A673 (cell line): Measurements from ENCODE around the gene EMP1. TPM values are rescaled to one million over a fixed set of nuclear protein-coding genes. Genes with fewer than 3 reads are reported as not detected.

Experiments used
- BruUV-seq: library from RNA; stranded (reverse); fragments of 400-500 nt; replicated peaks from 2 replicates; lab custom pipeline; 2021; lab: Mats Ljungman, UMichigan
- CTCF ChIA-PET: fragments of 300-600 bp; sonication (Branson Sonifier 250); formaldehyde crosslinking; loops from one replicate; lab custom pipeline; 2022; ENCODE audit warnings: antibody characterized with exemption; lab: Charles Lee
- POLR2A ChIA-PET: fragments of 300-600 bp; sonication (Branson Sonifier 250); formaldehyde crosslinking; loops from one replicate; lab custom pipeline; 2022; ENCODE audit warnings: antibody characterized with exemption; ENCODE audit not compliant: low non-redundant PET; lab: Charles Lee
- DNase-seq: peaks from one replicate; pipeline ENCODE4 v3.0.0-alpha.2; 2015; ENCODE audit warnings: low spot score
- H3K27ac ChIP-seq: fragments of 200-600 bp; sonication (generic); 2 replicates; pipeline ENCODE4 v1.5.1; 2016; ENCODE audit warnings: mixed run types, low read depth, mild to moderate bottlenecking, mixed read lengths, antibody characterized with exemption, low read length; ENCODE audit not compliant: poor library complexity, severe bottlenecking
- H3K27me3 ChIP-seq: fragments of 200-600 bp; sonication (generic); replicated peaks from 2 replicates; pipeline ENCODE4 v1.6.1; 2017; ENCODE audit warnings: mixed run types, low read depth, mild to moderate bottlenecking, mixed read lengths, antibody characterized with exemption, low read length; ENCODE audit not compliant: insufficient read depth, poor library complexity
- H3K36me3 ChIP-seq: fragments of 200-600 bp; sonication (generic); 2 replicates; pipeline ENCODE4 v1.6.1; 2016; ENCODE audit warnings: mixed run types, mild to moderate bottlenecking, mixed read lengths, antibody characterized with exemption, low read length; ENCODE audit not compliant: insufficient read depth, poor library complexity, severe bottlenecking
- H3K4me1 ChIP-seq: fragments of 200-600 bp; sonication (generic); 2 replicates; pipeline ENCODE4 v1.6.1; 2017; ENCODE audit warnings: mixed run types, mild to moderate bottlenecking, mixed read lengths, antibody characterized with exemption, low read length; ENCODE audit not compliant: insufficient read depth, poor library complexity, severe bottlenecking
- H3K4me3 ChIP-seq: fragments of 200-600 bp; sonication (generic); 2 replicates; pipeline ENCODE4 v1.5.1; 2016; ENCODE audit warnings: low read depth, mixed run types, mild to moderate bottlenecking, mixed read lengths, low read length; ENCODE audit not compliant: poor library complexity, severe bottlenecking
- H3K9me3 ChIP-seq: fragments of 200-600 bp; sonication (generic); 2 replicates; pipeline ENCODE4 v1.6.1; 2016; ENCODE audit warnings: mixed run types, low read depth, mild to moderate bottlenecking, mixed read lengths, antibody characterized with exemption, low read length; ENCODE audit not compliant: poor library complexity, severe bottlenecking
- EZH2 ChIP-seq: fragments of 200-600 bp; sonication (generic); IDR thresholded peaks from 2 replicates; pipeline ENCODE4 v1.6.1; 2017; ENCODE audit warnings: borderline replicate concordance, low read depth, mild to moderate bottlenecking, mixed read lengths, antibody characterized with exemption, low read length; ENCODE audit not compliant: poor library complexity, severe bottlenecking
- intact Hi-C: fragments of 100-400 bp; cut with micrococcal nuclease; formaldehyde crosslinking; loops from one replicate; pipeline ENCODE4 v1.10.0; 2022; ENCODE audit not compliant: unreplicated experiment
- total RNA-seq: library from RNA; stranded (reverse); gene quantifications from 2 replicates; pipeline ENCODE4 v1.2.3, GENCODE V29; 2021
- TF ChIP-seq, protein P1 (sequence below): fragments of 300-800, 200-600 bp; sonication (generic); conservative IDR thresholded peaks from 2 replicates; pipeline ENCODE4 v1.5.1; 2017; ENCODE audit warnings: low read depth, mild to moderate bottlenecking, antibody characterized with exemption, low read length, moderate library complexity, mixed read lengths

Gene EMP1
- total RNA-seq, 1 experiment from 2014 or later: 66.5 TPM

DNA sequence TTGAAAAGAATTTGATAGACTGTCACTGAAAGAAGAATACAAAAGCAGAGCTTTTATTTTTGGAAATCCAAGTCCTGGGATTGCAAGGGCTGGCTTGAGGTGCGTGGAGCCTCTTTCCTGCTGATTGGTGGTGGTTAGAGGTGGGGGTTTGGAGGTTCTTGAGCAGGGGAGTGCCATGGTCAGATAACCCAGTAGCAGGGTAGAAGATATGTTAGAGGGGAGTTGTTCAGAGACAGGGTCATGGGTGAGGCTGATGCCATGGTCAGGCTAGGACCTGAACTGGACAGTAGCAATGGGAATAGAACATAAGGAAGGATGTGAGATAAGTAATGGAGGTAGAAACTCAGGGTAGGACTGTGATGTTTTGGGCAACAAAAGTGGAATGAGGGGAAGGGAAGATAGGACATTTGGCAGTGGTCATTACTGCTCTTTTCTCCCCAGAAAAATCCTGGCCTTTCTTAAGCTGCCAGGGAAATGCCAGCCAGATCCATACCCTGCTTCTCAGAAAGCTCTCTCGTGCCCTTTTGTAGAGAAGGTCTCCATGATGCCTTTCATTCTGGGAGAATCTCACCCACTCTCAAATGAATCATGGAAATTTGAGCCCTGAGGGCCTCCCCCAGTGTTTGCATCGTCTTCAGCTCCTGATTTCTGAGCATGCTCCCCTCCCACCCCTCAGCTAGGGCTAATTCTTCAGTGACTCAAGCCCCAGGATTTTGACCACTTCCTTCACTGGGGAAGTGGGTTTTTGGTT, 9.5 kb downstream of the EMP1 start:
- Histone ChIP-seq H3K9me3 (no peaks in the 10 kb centered on the region), H3K27me3 (no peaks in the 10 kb centered on the region), H3K4me1 (peaks cover 55% of the 10 kb centered on the region), H3K27ac (peak overlapping the region; percentile 33), H3K36me3 (no peaks in the 10 kb centered on the region), H3K4me3 (no peak overlapping the region)
- CTCF ChIA-PET: interaction anchor here (0.7 to 1.0 kb wide), 2 partner anchors 108 to 220 kb away, joined by 3 read pairs; no protein-coding TSS in a partner anchor
- intact Hi-C loops: no loop called here
- POLR2A ChIA-PET: no interaction called here
- TSS peak; percentile 40 for BruUV-seq
- peak; percentile 83 for DNase-seq
- no peak for TF ChIP-seq EZH2
- TF ChIP-seq, protein P1, sequence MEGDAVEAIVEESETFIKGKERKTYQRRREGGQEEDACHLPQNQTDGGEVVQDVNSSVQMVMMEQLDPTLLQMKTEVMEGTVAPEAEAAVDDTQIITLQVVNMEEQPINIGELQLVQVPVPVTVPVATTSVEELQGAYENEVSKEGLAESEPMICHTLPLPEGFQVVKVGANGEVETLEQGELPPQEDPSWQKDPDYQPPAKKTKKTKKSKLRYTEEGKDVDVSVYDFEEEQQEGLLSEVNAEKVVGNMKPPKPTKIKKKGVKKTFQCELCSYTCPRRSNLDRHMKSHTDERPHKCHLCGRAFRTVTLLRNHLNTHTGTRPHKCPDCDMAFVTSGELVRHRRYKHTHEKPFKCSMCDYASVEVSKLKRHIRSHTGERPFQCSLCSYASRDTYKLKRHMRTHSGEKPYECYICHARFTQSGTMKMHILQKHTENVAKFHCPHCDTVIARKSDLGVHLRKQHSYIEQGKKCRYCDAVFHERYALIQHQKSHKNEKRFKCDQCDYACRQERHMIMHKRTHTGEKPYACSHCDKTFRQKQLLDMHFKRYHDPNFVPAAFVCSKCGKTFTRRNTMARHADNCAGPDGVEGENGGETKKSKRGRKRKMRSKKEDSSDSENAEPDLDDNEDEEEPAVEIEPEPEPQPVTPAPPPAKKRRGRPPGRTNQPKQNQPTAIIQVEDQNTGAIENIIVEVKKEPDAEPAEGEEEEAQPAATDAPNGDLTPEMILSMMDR: no peak

DNA sequence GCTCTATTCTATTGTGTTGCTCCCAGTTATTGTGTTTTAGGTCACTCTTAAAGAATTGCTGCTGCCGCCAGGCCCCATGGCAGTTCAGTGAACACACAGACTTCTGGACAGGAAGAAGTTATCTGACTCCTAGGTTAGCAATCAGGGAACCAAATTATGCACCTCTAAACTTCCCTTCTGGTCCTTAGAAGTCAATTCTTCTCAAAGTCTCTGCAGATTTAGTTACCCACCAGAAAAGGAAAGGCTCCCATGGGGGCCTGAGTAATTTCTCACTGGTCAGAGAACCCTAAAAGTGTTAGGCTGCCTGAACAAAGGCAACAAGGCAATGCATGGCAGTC, 10.0 kb downstream of the EMP1 start:
- no peak for TF ChIP-seq EZH2
- TF ChIP-seq, protein P1: no peak
- BruUV-seq: no TSS peak
- no peak for DNase-seq
- H3K27ac ChIP-seq: peak overlapping the region; percentile 33
- intact Hi-C loops: no loop called here
- peaks cover 58% of the 10 kb centered on the region for H3K4me1 ChIP-seq
- CTCF ChIA-PET: no interaction called here
- no peak overlapping the region for H3K4me3 ChIP-seq
- no peaks in the 10 kb centered on the region for H3K36me3 ChIP-seq
- no peaks in the 10 kb centered on the region for H3K9me3 ChIP-seq
- POLR2A ChIA-PET: no interaction called here
- no peaks in the 10 kb centered on the region for H3K27me3 ChIP-seq

- Histone ChIP-seq H3K4me3 (no peak overlapping the region), H3K27ac (no peak overlapping the region), H3K27me3 (no peaks in the 10 kb centered on the region), H3K9me3 (no peaks in the 10 kb centered on the region), H3K4me1 (peaks cover 58% of the 10 kb centered on the region), H3K36me3 (no peaks in the 10 kb centered on the region)
- ChIA-PET POLR2A (no interaction called here), CTCF (interaction anchor here (0.6 to 1.3 kb wide), 4 partner anchors 13 to 372 kb away, joined by 3 to 5 read pairs (median 4); no protein-coding TSS in a partner anchor)
- intact Hi-C loops: loop anchor here (1.0 to 2.0 kb wide), 3 partner anchors 110 to 292 kb away; no protein-coding TSS in a partner anchor
- TF ChIP-seq EZH2: no peak
- TF ChIP-seq, protein P1: peak; percentile 80
- BruUV-seq: no TSS peak
- DNase-seq: peak; percentile 67
These were observed 12.3 kb downstream of the EMP1 start for GRCh38 chr12:13208533-13209435.
